ENCODE results near the gene NFATC4.
"Not testable (repeated sequence)": the region's sequence is repeated elsewhere in the genome, so short reads cannot be mapped to it uniquely, and the experiment has no call there.

The NFATC4 gene

GRCh38 chr14:24367514-24368211 lies at the start of gene NFATC4:
NFATC4 (plus strand) TSS chr14:24368184; CDS start chr14:24368341, 157 bp downstream.
- DNase-seq: peak; percentile 78

- no peak for DNase-seq
Measured at GRCh38 chr14:24321212-24321975, 46.6 kb upstream of the NFATC4 start.

GRCh38 chr14:24322672-24323071 lies 45.3 kb upstream of the NFATC4 start:
- no peak for DNase-seq

GRCh38 chr14:24323341-24323740 lies 44.6 kb upstream of the NFATC4 start:
- no peak for DNase-seq

GRCh38 chr14:24324024-24324423 lies 44.0 kb upstream of the NFATC4 start:
- DNase-seq: no peak

- no peak for DNase-seq
Measured at GRCh38 chr14:24325041-24325530, 42.9 kb upstream of the NFATC4 start.

GRCh38 chr14:24325963-24326362 lies 42.0 kb upstream of the NFATC4 start:
- DNase-seq: no peak

GRCh38 chr14:24327303-24327702 lies 40.7 kb upstream of the NFATC4 start:
- DNase-seq: no peak

GRCh38 chr14:24327914-24328313 lies 40.1 kb upstream of the NFATC4 start:
- DNase-seq: not testable (repeated sequence)

- DNase-seq: no peak
Measured at GRCh38 chr14:24329073-24329663, 38.8 kb upstream of the NFATC4 start.

- DNase-seq: no peak
Measured at GRCh38 chr14:24329736-24330135, 38.2 kb upstream of the NFATC4 start.

- no peak for DNase-seq
Measured at GRCh38 chr14:24330973-24331674, 36.9 kb upstream of the NFATC4 start.

- no peak for DNase-seq
Measured at GRCh38 chr14:24331731-24332267, 36.2 kb upstream of the NFATC4 start.

GRCh38 chr14:24332268-24332993 lies 35.6 kb upstream of the NFATC4 start:
- DNase-seq: peak; percentile 69

- DNase-seq: no peak
Measured at GRCh38 chr14:24334431-24335291, 33.3 kb upstream of the NFATC4 start, which contains the start of gene ADCY4. ADCY4 (minus strand) TSS chr14:24335071; CDS start chr14:24334652, 419 bp downstream.

GRCh38 chr14:24335461-24336171 lies 32.4 kb upstream of the NFATC4 start:
- no peak for DNase-seq

GRCh38 chr14:24337144-24337823 lies 30.7 kb upstream of the NFATC4 start:
- no peak for DNase-seq

- no peak for DNase-seq
Measured at GRCh38 chr14:24337824-24338175, 30.2 kb upstream of the NFATC4 start.

- no peak for DNase-seq
Measured at GRCh38 chr14:24338843-24339242, 29.1 kb upstream of the NFATC4 start.
